ENCODE data around the gene ST3GAL4.
A peak's percentile ranks its signal among the peaks of the same experiment; 100 is the strongest.
"Not testable (repeated sequence)": the region's sequence is repeated elsewhere in the genome, so short reads cannot be mapped to it uniquely, and the experiment has no call there.

The ST3GAL4 gene

DNA sequence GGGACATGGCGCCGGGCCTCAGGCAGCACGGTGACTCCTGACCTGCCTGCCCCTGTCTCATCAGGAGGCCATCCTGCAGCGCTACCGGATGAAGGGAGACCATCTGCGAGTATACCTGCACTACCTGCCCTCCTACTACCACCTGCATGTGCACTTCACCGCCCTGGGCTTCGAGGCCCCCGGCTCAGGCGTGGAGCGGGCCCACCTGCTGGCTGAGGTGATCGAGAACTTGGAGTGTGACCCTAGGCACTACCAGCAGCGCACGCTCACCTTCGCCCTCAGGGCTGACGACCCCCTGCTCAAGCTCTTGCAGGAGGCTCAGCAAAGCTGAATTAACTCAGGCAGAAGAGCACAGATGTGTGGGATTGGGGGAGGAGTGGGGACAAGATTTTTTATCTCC, 10.2 kb upstream of the ST3GAL4 start:
- TF ChIP-seq, protein P1, sequence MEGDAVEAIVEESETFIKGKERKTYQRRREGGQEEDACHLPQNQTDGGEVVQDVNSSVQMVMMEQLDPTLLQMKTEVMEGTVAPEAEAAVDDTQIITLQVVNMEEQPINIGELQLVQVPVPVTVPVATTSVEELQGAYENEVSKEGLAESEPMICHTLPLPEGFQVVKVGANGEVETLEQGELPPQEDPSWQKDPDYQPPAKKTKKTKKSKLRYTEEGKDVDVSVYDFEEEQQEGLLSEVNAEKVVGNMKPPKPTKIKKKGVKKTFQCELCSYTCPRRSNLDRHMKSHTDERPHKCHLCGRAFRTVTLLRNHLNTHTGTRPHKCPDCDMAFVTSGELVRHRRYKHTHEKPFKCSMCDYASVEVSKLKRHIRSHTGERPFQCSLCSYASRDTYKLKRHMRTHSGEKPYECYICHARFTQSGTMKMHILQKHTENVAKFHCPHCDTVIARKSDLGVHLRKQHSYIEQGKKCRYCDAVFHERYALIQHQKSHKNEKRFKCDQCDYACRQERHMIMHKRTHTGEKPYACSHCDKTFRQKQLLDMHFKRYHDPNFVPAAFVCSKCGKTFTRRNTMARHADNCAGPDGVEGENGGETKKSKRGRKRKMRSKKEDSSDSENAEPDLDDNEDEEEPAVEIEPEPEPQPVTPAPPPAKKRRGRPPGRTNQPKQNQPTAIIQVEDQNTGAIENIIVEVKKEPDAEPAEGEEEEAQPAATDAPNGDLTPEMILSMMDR (IDR thresholded peaks at IDR 0.05; ENCODE audit: low read length, missing control alignments): no peak
- no peak overlapping the region for H3K4me3 ChIP-seq (replicated peaks; ENCODE audit: low read depth, low read length)
- DNase-seq (ENCODE audit: low read depth): no peak

DNA sequence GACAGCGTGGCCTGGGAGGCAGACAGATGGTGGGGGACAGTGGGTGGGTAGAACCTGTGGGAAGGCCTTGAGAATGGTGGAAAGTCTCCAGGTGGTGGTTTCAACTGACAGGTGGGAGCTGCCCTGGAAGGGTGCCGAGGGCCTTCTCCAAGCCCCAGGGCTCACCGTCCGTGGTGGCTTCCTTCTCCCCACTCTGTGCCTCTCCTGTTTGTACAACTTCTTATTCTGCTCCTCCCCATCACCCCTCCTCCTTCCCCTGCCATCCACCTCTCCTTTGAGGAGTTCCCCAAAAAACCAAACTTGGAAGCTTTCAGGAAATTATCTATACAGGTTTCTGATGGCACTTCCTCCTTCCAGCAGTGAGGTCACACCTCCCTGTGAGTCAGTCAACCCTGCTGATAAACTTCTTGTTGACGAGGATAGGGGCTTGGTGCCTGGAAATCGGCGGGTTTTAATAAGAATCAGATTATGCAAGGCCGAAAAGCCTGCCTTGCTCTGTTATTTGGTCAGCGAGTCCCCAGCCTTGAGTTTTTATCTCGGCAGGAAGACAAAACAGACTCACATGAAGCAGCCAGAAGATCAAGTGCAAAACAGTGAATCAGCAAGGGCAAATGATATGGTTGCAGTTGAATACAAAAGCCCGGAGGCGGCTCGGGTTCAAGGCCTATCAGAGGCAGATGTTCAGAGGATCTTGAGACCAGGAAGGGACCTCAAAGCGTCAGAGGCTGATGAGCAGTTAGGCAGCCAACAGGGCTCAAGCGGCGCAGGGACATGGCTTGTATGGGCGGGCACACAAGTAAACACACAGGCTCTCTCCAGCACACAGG, 9.5 kb upstream of the ST3GAL4 start:
- TF ChIP-seq, protein P1 (IDR thresholded peaks at IDR 0.05; ENCODE audit: low read length, missing control alignments): no peak
- DNase-seq (ENCODE audit: low read depth): peak; percentile 91
- no peak overlapping the region for H3K4me3 ChIP-seq (replicated peaks; ENCODE audit: low read depth, low read length)

- no peak for DNase-seq (ENCODE audit: low read depth)
- TF ChIP-seq, protein P1 (IDR thresholded peaks at IDR 0.05; ENCODE audit: low read length, missing control alignments): no peak
- no peak overlapping the region for H3K4me3 ChIP-seq (replicated peaks; ENCODE audit: low read depth, low read length)
Measured at GRCh38 chr11:126346586-126346940, 8.9 kb upstream of the ST3GAL4 start.

- not testable (repeated sequence) for DNase-seq (ENCODE audit: low read depth); H3K4me3 ChIP-seq (replicated peaks; ENCODE audit: low read depth, low read length)
Measured at GRCh38 chr11:126346946-126347345, 8.5 kb upstream of the ST3GAL4 start.

DNA sequence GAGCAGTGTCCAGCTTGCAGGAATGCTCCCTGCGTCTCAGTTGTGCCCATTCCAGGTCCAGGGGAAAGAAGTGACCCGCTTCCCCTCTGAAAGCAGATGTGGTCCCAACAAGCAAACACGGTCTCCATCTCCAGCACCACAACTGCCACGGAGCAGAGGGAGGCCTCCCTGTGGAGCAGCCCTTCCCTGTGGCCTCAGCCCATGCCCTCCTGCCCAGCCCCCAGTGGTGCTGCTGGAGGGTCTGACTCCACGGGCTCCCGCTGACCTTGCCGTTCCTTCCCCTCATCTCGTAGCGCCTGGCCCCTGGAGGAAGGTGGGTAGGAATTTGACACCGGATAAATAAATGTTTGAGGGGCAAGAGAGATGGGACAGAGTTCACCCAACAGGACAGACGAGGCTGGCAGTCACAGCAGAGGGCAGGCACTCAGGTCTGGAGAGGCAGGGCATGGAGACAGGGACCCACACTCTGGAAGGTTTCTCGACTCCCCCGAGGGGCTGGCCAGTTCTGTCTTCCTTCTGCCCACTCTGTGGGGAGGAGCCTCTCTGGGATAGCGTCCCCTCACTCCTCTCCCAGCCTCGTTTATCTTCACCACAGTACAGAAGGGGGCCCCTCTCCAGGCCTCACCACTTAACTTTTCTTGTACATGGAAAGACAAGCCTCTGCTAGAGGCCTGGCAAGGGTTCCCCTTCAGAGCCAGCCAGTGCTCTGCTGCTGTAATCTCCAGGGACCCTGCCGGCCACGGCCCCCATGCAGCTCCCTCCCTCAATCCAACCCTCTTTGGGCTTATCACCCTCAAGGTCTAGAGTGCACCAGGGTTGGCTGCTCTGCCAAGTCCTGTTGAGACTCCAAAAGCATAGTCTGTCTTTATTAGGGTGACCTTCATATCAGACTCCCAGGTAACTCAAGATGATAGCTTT, 7.5 kb upstream of the ST3GAL4 start:
- DNase-seq (ENCODE audit: low read depth): no peak
- H3K4me3 ChIP-seq (replicated peaks; ENCODE audit: low read depth, low read length): no peak overlapping the region
- TF ChIP-seq, protein P1 (IDR thresholded peaks at IDR 0.05; ENCODE audit: low read length, missing control alignments): no peak

DNA sequence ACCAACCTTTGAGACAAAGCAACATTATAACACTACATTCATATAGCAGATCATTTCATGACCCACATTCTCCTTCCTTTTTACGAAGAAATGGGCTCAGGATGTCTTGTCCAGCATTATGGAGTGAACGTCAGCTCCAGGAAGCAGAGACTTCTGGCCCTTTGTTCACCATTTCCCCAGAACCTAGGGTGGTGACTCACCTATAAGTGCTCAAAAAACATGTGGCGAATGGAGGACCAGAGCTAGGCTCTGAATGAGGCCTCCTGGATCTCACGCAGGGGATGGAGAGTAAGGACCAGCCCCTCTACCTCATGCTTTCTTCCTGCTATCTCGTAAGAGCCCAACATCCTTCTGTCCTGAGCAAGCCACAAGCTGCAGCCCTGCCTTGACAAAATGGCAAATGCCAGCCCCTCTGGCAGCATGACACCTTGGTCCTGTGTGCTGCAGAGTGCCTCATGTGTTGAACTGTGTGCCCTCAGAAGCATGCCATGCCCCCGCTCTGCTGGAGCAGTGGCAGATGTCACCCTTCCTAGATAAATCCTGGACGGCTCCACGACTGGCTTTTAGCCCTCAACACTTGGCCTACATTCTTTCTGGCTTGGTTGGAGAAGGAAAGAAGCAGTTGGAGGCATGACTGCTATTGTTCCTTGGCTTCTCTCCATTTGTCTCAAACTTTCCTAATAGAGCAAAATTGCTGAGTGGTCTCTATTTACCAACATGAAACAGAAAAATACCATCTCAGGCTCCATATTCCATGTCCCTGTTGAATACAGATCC, 6.5 kb upstream of the ST3GAL4 start:
- no peak overlapping the region for H3K4me3 ChIP-seq (replicated peaks; ENCODE audit: low read depth, low read length)
- DNase-seq (ENCODE audit: low read depth): peak; percentile 51
- TF ChIP-seq, protein P1 (IDR thresholded peaks at IDR 0.05; ENCODE audit: low read length, missing control alignments): no peak

DNA sequence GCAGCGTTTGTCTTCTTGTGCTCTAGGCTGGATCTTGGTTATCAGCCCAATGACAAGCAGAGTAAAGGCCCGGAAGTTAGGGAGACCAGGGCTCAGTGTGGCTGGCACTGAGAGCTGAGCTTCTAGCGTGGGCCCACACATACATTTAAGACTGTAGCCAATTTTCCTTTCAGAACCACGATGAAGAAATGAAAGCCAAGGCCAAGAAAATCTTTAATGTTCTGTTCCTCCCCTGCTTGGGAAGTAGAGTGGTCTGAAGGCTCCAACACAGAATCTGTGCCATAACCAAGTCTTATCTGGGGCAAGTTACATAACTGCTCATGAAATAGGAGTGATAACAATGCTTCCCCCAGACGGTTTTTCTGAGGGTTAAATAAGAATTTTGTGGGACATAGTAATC, 4.7 kb upstream of the ST3GAL4 start:
- TF ChIP-seq, protein P1 (IDR thresholded peaks at IDR 0.05; ENCODE audit: low read length, missing control alignments): no peak
- peak; percentile 46 for DNase-seq (ENCODE audit: low read depth)
- H3K4me3 ChIP-seq (replicated peaks; ENCODE audit: low read depth, low read length): no peak overlapping the region
